SK-N-MC (cell line): ENCODE data around the gene CHRM5.

Experiments
- DNase-seq: peaks from one replicate; pipeline ENCODE4 v3.0.0-alpha.2; 2011; ENCODE audit warnings: low read depth, low spot score
- H3K27ac ChIP-seq: fragments of 200-600 bp; sonication (generic); 2 replicates; pipeline ENCODE4 v1.5.1; 2016; ENCODE audit warnings: mixed run types
- H3K36me3 ChIP-seq: fragments of 200-600 bp; sonication (generic); 2 replicates; pipeline ENCODE4 v1.6.1; 2017; ENCODE audit warnings: antibody characterized with exemption, low read length, mixed read lengths; ENCODE audit not compliant: insufficient read depth
- H3K4me3 ChIP-seq: fragments of 200-600 bp; sonication (generic); 2 replicates; pipeline ENCODE4 v1.5.1; 2016
- H3K9ac ChIP-seq: fragments of 200-600 bp; sonication (generic); 2 replicates; pipeline ENCODE4 v1.8.0; 2017; ENCODE audit warnings: mixed run types, mixed read lengths; ENCODE audit not compliant: insufficient read length
- H3K9me3 ChIP-seq: fragments of 200-600 bp; sonication (generic); 2 replicates; pipeline ENCODE4 v1.6.1; 2017; ENCODE audit warnings: low read depth, mild to moderate bottlenecking, antibody characterized with exemption, low read length, moderate library complexity, mixed read lengths
- EZH2 ChIP-seq: fragments of 200-600 bp; sonication (generic); IDR thresholded peaks from one replicate; pipeline ENCODE4 v1.6.1; 2017; ENCODE audit warnings: antibody characterized with exemption
- FOXP2 ChIP-seq: optimal IDR thresholded peaks from 2 replicates; pipeline ENCODE3; 2011; ENCODE audit warnings: mild to moderate bottlenecking, moderate library complexity; ENCODE audit not compliant: insufficient read depth; ENCODE audit errors: extremely low read length, control extremely low read depth
- POLR2AphosphoS5 ChIP-seq: IDR thresholded peaks from 2 replicates; pipeline ENCODE4 v1.6.1; 2012; ENCODE audit warnings: mild to moderate bottlenecking, low read depth, low read length, borderline replicate concordance

The CHRM5 gene

GRCh38 chr15:33955945-33956344 lies 12.4 kb upstream of the CHRM5 start:
- Histone ChIP-seq H3K4me3 (no peak overlapping the region), H3K27ac (no peak overlapping the region), H3K9me3 (no peaks in the 10 kb centered on the region), H3K36me3 (no peaks in the 10 kb centered on the region), H3K9ac (no peak overlapping the region)
- no peak for TF ChIP-seq FOXP2
- TF ChIP-seq POLR2AphosphoS5: no peak
- no peak for TF ChIP-seq EZH2
- no peak for DNase-seq

DNA sequence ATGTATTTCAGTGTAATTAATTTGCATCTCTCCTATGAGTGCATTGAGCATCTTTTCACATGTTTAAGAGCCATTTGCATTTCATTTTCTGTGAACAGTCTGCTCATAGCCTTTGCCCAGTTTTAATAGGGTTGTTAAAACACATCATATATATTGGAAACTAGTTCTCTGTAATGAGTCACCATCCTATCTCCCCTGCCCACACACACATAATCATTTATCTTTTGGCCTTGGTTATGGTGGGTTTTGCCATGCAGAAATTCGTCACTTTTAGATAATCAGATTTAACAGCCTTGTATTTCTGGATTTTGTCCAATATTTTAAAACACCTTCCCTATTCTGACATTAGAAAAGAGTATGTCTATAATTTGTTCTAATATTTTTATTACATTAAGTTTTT lies 11.9 kb upstream of the CHRM5 start:
- DNase-seq: no peak
- Histone ChIP-seq H3K4me3 (no peak overlapping the region), H3K27ac (no peak overlapping the region), H3K9ac (no peak overlapping the region), H3K9me3 (no peaks in the 10 kb centered on the region), H3K36me3 (no peaks in the 10 kb centered on the region)
- TF ChIP-seq POLR2AphosphoS5: no peak
- no peak for TF ChIP-seq EZH2
- TF ChIP-seq FOXP2: no peak

GRCh38 chr15:33959844-33960548 lies 8.3 kb upstream of the CHRM5 start:
- no peak overlapping the region for H3K4me3 ChIP-seq
- no peak overlapping the region for H3K9ac ChIP-seq
- no peak overlapping the region for H3K27ac ChIP-seq
- no peaks in the 10 kb centered on the region for H3K9me3 ChIP-seq
- no peaks in the 10 kb centered on the region for H3K36me3 ChIP-seq
- TF ChIP-seq POLR2AphosphoS5 (no peak), FOXP2 (no peak), EZH2 (no peak)
- DNase-seq: no peak

- Histone ChIP-seq H3K4me3 (no peak overlapping the region), H3K9me3 (no peaks in the 10 kb centered on the region), H3K9ac (no peak overlapping the region), H3K27ac (no peak overlapping the region), H3K36me3 (no peaks in the 10 kb centered on the region)
- no peak for DNase-seq
- TF ChIP-seq POLR2AphosphoS5: no peak
- no peak for TF ChIP-seq FOXP2
- no peak for TF ChIP-seq EZH2
Observed at GRCh38 chr15:33960549-33960935, 7.8 kb upstream of the CHRM5 start.

GRCh38 chr15:33963831-33964664 lies 4.2 kb upstream of the CHRM5 start:
- Histone ChIP-seq H3K9me3 (no peaks in the 10 kb centered on the region), H3K4me3 (no peak overlapping the region), H3K27ac (no peak overlapping the region), H3K36me3 (no peaks in the 10 kb centered on the region), H3K9ac (no peak overlapping the region)
- no peak for TF ChIP-seq FOXP2
- no peak for TF ChIP-seq POLR2AphosphoS5
- TF ChIP-seq EZH2: no peak
- DNase-seq: no peak

DNA sequence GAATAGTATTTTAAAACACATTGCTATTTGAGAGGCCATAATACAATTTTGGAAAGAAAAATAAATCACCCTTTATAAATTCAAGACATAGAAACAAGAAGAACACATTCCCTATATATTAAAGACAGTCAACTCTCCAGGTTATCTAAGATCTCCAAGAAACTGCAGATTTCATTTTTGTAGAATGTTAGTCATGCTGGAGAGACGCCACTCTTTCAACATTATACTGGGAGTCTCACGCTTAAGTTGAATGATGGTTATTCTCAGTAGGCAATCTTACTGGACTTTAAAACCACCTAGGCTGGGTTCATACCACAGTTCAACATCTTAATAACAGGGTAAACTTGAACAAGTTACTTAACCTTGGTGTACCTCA lies 3.6 kb upstream of the CHRM5 start:
- no peaks in the 10 kb centered on the region for H3K9me3 ChIP-seq
- no peak for TF ChIP-seq EZH2
- no peak for TF ChIP-seq POLR2AphosphoS5
- TF ChIP-seq FOXP2: no peak
- DNase-seq: no peak

DNA sequence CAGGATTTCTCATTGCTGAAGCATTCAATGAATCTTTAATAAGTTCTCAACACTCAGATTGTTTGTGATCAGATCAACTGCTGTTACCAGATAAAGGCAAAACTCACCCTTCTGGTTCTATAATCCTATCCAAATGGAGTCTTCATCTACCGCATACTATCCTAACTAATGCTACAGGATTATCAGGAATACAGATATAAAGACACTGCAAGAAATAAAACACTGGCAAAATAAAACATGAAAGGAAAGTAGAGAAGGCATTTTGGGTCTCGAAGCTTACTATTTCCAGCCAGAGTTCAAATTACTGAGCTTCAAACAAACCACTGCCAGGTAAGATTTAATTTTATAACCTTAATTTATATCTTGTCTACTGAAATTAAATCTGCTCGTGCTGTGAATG lies 524 bp downstream of the CHRM5 start:
- TF ChIP-seq FOXP2 (no peak), POLR2AphosphoS5 (no peak), EZH2 (no peak)
- Histone ChIP-seq H3K9ac (no peak overlapping the region), H3K9me3 (no peaks in the 10 kb centered on the region), H3K4me3 (no peak overlapping the region), H3K27ac (no peak overlapping the region), H3K36me3 (no peaks in the 10 kb centered on the region)
- no peak for DNase-seq

More for the DNA sequence above, 3.6 kb upstream of the CHRM5 start:
- H3K27ac ChIP-seq: no peak overlapping the region
- H3K36me3 ChIP-seq: no peaks in the 10 kb centered on the region
- no peak overlapping the region for H3K9ac ChIP-seq
- no peak overlapping the region for H3K4me3 ChIP-seq

DNA sequence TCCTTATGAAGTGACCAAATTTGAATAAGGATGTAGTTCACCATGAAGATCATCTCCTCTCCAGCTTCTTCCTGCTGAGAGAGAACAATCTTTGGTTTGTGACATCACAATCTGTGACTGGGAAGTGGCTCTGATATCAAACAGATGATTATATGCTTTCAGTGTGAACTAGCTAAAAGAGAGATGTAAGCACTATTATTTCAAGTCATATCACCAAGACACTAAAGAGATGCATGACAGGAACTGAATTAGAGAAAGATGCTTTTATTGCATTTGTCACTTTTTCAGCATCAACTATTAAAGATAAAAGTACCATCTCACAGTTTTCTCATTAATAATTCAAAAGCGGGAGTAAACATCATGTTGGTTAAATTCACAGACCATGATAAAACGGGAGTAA lies 3.5 kb downstream of the CHRM5 start:
- Histone ChIP-seq H3K9me3 (no peaks in the 10 kb centered on the region), H3K4me3 (no peak overlapping the region), H3K36me3 (no peaks in the 10 kb centered on the region), H3K27ac (no peak overlapping the region), H3K9ac (no peak overlapping the region)
- TF ChIP-seq FOXP2 (no peak), POLR2AphosphoS5 (no peak), EZH2 (no peak)
- no peak for DNase-seq

DNA sequence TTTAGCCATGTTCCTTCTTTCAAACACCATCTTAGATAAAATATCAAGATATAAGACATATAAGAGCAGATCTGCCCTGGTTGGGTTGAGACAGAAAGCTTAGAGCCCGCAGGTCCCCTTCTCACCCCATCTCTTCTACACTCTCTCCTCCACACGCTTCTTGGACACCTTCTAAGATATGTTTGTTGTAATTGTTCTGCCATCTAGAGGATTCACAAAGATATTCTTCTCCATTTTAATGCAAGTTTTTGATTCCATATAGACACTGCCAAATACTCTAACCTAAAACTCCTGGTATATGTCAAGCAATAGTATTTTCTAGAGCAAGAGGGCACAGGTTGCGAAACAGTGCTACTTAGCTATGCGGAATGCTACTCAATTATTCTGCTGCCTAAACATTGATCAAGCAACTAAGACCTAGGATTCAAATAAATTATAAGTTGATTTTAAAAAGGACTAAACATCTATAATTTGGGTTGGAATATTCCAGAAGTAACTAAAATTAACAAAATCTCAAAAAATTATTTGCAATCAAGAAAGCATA lies 6.8 kb downstream of the CHRM5 start:
- Histone ChIP-seq H3K9me3 (no peaks in the 10 kb centered on the region), H3K27ac (no peak overlapping the region), H3K4me3 (no peak overlapping the region), H3K36me3 (no peaks in the 10 kb centered on the region), H3K9ac (no peak overlapping the region)
- no peak for DNase-seq
- TF ChIP-seq FOXP2 (no peak), EZH2 (no peak), POLR2AphosphoS5 (no peak)
